H9 (cell line): ENCODE data around the gene GGACT. TPM values are rescaled to one million over a fixed set of nuclear protein-coding genes. Genes with fewer than 3 reads are reported as not detected.

Experiments used
- DNase-seq: peaks from one replicate; pipeline ENCODE4 v3.0.0-alpha.2; 2017
- H2AFZ ChIP-seq: one replicate; pipeline ENCODE4 v1.6.1; 2013; ENCODE audit warnings: mild to moderate bottlenecking, low read length, control low read depth, moderate library complexity
- H2AK5ac ChIP-seq: 2 replicates; pipeline ENCODE4 v1.6.1; 2013; ENCODE audit warnings: low read length, control low read depth, mixed read lengths; ENCODE audit not compliant: insufficient read length
- H2BK120ac ChIP-seq: one replicate; pipeline ENCODE4 v1.6.1; 2013; ENCODE audit warnings: low read depth, mild to moderate bottlenecking, low read length, control low read depth, inconsistent platforms; ENCODE audit not compliant: poor library complexity, severe bottlenecking
- H2BK12ac ChIP-seq: 2 replicates; pipeline ENCODE4 v1.6.1; 2013; ENCODE audit warnings: low read length, control low read depth, mixed read lengths, low read depth; ENCODE audit not compliant: insufficient read length
- H2BK15ac ChIP-seq: 2 replicates; pipeline ENCODE4 v1.6.1; 2013; ENCODE audit warnings: low read depth, low read length, control low read depth
- H2BK20ac ChIP-seq: one replicate; pipeline ENCODE4 v1.6.1; 2013; ENCODE audit warnings: low read depth, mild to moderate bottlenecking, low read length, control low read depth, inconsistent platforms; ENCODE audit not compliant: poor library complexity, severe bottlenecking
- H2BK5ac ChIP-seq: 2 replicates; pipeline ENCODE4 v1.6.1; 2013; ENCODE audit warnings: low read length, control low read depth, mixed read lengths; ENCODE audit not compliant: insufficient read length
- H3K14ac ChIP-seq: 2 replicates; pipeline ENCODE4 v1.6.1; 2013; ENCODE audit warnings: low read length, control low read depth; ENCODE audit not compliant: insufficient read depth
- H3K18ac ChIP-seq: 2 replicates; pipeline ENCODE4 v1.6.1; 2013; ENCODE audit warnings: low read depth, mild to moderate bottlenecking, mixed read lengths, low read length, control low read depth; ENCODE audit not compliant: insufficient read length
- H3K23ac ChIP-seq: 2 replicates; pipeline ENCODE4 v1.6.1; 2013; ENCODE audit warnings: low read length, control low read depth, mixed read lengths, low read depth; ENCODE audit not compliant: insufficient read length
- H3K23me2 ChIP-seq: 2 replicates; pipeline ENCODE4 v1.6.1; 2013; ENCODE audit warnings: low read depth, mild to moderate bottlenecking, mixed read lengths, low read length, control low read depth; ENCODE audit not compliant: insufficient read length, poor library complexity, severe bottlenecking
- H3K27ac ChIP-seq: 2 replicates; pipeline ENCODE4 v1.5.1; 2013; ENCODE audit warnings: low read length, control low read depth, mixed read lengths, low read depth; ENCODE audit not compliant: insufficient read length
- H3K27me3 ChIP-seq: 2 replicates; pipeline ENCODE4 v1.6.1; 2013; ENCODE audit warnings: low read length, control low read depth, inconsistent platforms; ENCODE audit not compliant: insufficient read depth
- H3K4ac ChIP-seq: 2 replicates; pipeline ENCODE4 v1.6.1; 2013; ENCODE audit warnings: low read depth, mild to moderate bottlenecking, control low read depth, inconsistent platforms, low read length, moderate library complexity
- H3K4me1 ChIP-seq: 2 replicates; pipeline ENCODE4 v1.6.1; 2013; ENCODE audit warnings: low read length, control low read depth, inconsistent platforms; ENCODE audit not compliant: insufficient read depth
- H3K4me2 ChIP-seq: 2 replicates; pipeline ENCODE4 v1.6.1; 2013; ENCODE audit warnings: low read length, control low read depth, mixed read lengths; ENCODE audit not compliant: insufficient read length, insufficient read depth
- H3K56ac ChIP-seq: 2 replicates; pipeline ENCODE4 v1.6.1; 2013; ENCODE audit warnings: low read depth, mild to moderate bottlenecking, mixed read lengths, low read length, control low read depth; ENCODE audit not compliant: insufficient read length
- H3K79me1 ChIP-seq: 2 replicates; pipeline ENCODE4 v1.6.1; 2013; ENCODE audit warnings: low read depth, mild to moderate bottlenecking, moderate library complexity, low read length, control low read depth, inconsistent platforms; ENCODE audit not compliant: insufficient read depth, poor library complexity, severe bottlenecking
- H3K79me2 ChIP-seq: 2 replicates; pipeline ENCODE4 v1.6.1; 2013; ENCODE audit warnings: low read length, control low read depth, inconsistent platforms; ENCODE audit not compliant: insufficient read depth
- H3K9ac ChIP-seq: 2 replicates; pipeline ENCODE4 v1.6.1; 2013; ENCODE audit warnings: low read length, control low read depth, mixed read lengths; ENCODE audit not compliant: insufficient read length; ENCODE audit errors: extremely low read depth
- H3K9me3 ChIP-seq: one replicate; pipeline ENCODE4 v1.6.1; 2013; ENCODE audit warnings: low read depth, low read length, inconsistent platforms; ENCODE audit not compliant: control insufficient read depth
- H3T11ph ChIP-seq: one replicate; pipeline ENCODE4 v1.6.1; 2013; ENCODE audit warnings: mild to moderate bottlenecking, low read length, control low read depth, inconsistent platforms
- H4K20me1 ChIP-seq: one replicate; pipeline ENCODE4 v1.6.1; 2013; ENCODE audit not compliant: control insufficient read depth, insufficient read length, insufficient read depth
- H4K5ac ChIP-seq: 2 replicates; pipeline ENCODE4 v1.6.1; 2013; ENCODE audit warnings: low read depth, mild to moderate bottlenecking, mixed read lengths, low read length, control low read depth; ENCODE audit not compliant: insufficient read length
- H4K8ac ChIP-seq: replicated peaks from 2 replicates; pipeline ENCODE4 v1.6.1; 2013; ENCODE audit warnings: low read length, control low read depth, mixed read lengths, low read depth; ENCODE audit not compliant: insufficient read length
- H4K91ac ChIP-seq: 2 replicates; pipeline ENCODE4 v1.6.1; 2013; ENCODE audit warnings: low read depth, mild to moderate bottlenecking, moderate library complexity, mixed read lengths, low read length, control low read depth; ENCODE audit not compliant: insufficient read length
- H3K27ac Mint-ChIP-seq, 3 experiments: 2 replicates in 2 of 3; 3 replicates in 1 of 3; pipeline ENCODE4 v1.8.0; 2020 to 2021; ENCODE audit warnings: mixed read lengths in 3 of 3, mild to moderate bottlenecking in 1 of 3, moderate library complexity in 1 of 3
- H3K27me3 Mint-ChIP-seq: 2 replicates; pipeline ENCODE4 v1.8.0; 2021; ENCODE audit warnings: low read depth, mild to moderate bottlenecking, moderate library complexity, mixed read lengths
- H3K36me3 Mint-ChIP-seq, 3 experiments: 2 replicates in 2 of 3; 3 replicates in 1 of 3; pipeline ENCODE4 v1.8.0; 2020 to 2021; ENCODE audit warnings: low read depth in 3 of 3, mixed read lengths in 3 of 3; ENCODE audit not compliant: insufficient read depth in 1 of 3
- H3K4me1 Mint-ChIP-seq, 2 experiments: 2 replicates each; pipeline ENCODE4 v1.8.0; 2020; ENCODE audit warnings: mixed read lengths in 2 of 2
- H3K4me3 Mint-ChIP-seq, 2 experiments: 2 replicates in 1 of 2; 3 replicates in 1 of 2; pipeline ENCODE4 v1.8.0; 2020 to 2021; ENCODE audit warnings: mild to moderate bottlenecking in 2 of 2, mixed read lengths in 2 of 2, moderate library complexity in 1 of 2
- H3K9me3 Mint-ChIP-seq, 2 experiments: 2 replicates in 1 of 2; 3 replicates in 1 of 2; pipeline ENCODE4 v1.8.0; 2020; ENCODE audit warnings: mild to moderate bottlenecking in 2 of 2, mixed read lengths in 2 of 2, moderate library complexity in 1 of 2
- CTCF ChIP-seq: fragments of 200-600 bp; sonication (generic); conservative IDR thresholded peaks from 3 replicates; pipeline ENCODE4 v1.8.0; 2021; ENCODE audit warnings: antibody characterized with exemption, mild to moderate bottlenecking
- WGBS: extraction: QIAGEN DNeasy Blood & Tissue Kit; methylation state at CpG from one replicate; pipeline ENCODE4 v1.1.7; 2013; ENCODE audit warnings: missing lambda C conversion rate, low lambda C conversion rate, mixed read lengths; ENCODE audit not compliant: insufficient read length; ENCODE audit errors: extremely low coverage; 5-methylcytosine and 5-hydroxymethylcytosine counted together
- total RNA-seq: library from RNA; stranded (reverse); gene quantifications from 2 replicates; pipeline ENCODE4 v1.2.1, GENCODE V29; 2021

The GGACT gene
- total RNA-seq, 1 experiment from 2014 or later = 1.3 TPM

- Histone ChIP-seq H4K20me1 (no peaks in the 10 kb centered on the region), H3T11ph (no peak overlapping the region), H2BK120ac (no peak overlapping the region), H2AK5ac (no peak overlapping the region), H3K4ac (no peak overlapping the region), H3K4me2 (no peak overlapping the region), H3K18ac (no peak overlapping the region), H2BK5ac (no peak overlapping the region), H3K56ac (no peak overlapping the region), H2BK20ac (no peak overlapping the region), H2BK15ac (no peak overlapping the region), H3K79me2 (no peaks in the 10 kb centered on the region), H3K27me3 (no peaks in the 10 kb centered on the region), H4K91ac (no peak overlapping the region), H3K14ac (no peak overlapping the region), H3K23ac (no peak overlapping the region), H3K9me3 (no peaks in the 10 kb centered on the region), H3K27ac (no peak overlapping the region), H3K4me1 (no peaks in the 10 kb centered on the region; the same call in 1 of the 2 replicates), H3K23me2 (no peaks in the 10 kb centered on the region), H2BK12ac (no peak overlapping the region), H3K9ac (no peak overlapping the region), H4K8ac (no peak overlapping the region), H4K5ac (no peak overlapping the region), H2AFZ (no peak overlapping the region), H3K79me1 (no peaks in the 10 kb centered on the region)
- Mint-ChIP-seq H3K4me3 (no peak overlapping the region), H3K4me1 (peaks cover 13 to 21% of the 10 kb centered on the region in 2 experiments), H3K36me3 (peaks cover 0 to 7% (median 0%) of the 10 kb centered on the region in 3 experiments; a peak in 1 of 7 replicates), H3K9me3 (no peaks in the 10 kb centered on the region), H3K27ac (no peak overlapping the region; a peak in 2 of 7 replicates), H3K27me3 (peaks cover 1% of the 10 kb centered on the region; the same call in 1 of the 2 replicates)
- no peak for TF ChIP-seq CTCF
- no CpG with 5 or more reads among the region's 9 CpGs for WGBS
- no peak for DNase-seq
These were observed 51.1 kb downstream of the GGACT start for GRCh38 chr13:100537486-100537885.
